Right lobe of liver (tissue), 4 donors: ENCODE data around the gene BICRA.

Source experiments
- POLR2A ChIP-seq: fragments of 450-650 bp; IDR thresholded peaks from one replicate; pipeline ENCODE4 v1.6.1; 2017; ENCODE audit warnings: antibody characterized with exemption, mild to moderate bottlenecking
- TF ChIP-seq, protein P1 (sequence below), 4 donors: fragments of 200-600 bp in 3 of 4; fragments of 450-650 bp in 1 of 4; IDR thresholded peaks; one replicate each; pipeline versions ENCODE4 v1.5.1 to v1.8.0; 2016 to 2022; ENCODE audit warnings: antibody characterized with exemption in 4 of 4, mild to moderate bottlenecking in 2 of 4
- donor health status: DM: no; HTN: no; CAD: no.
- donor health status: DM: no; HTN: no; CAD: no.
- donor health status: DM: no; HTN: yes; CAD: no.

- TF ChIP-seq, protein P1, sequence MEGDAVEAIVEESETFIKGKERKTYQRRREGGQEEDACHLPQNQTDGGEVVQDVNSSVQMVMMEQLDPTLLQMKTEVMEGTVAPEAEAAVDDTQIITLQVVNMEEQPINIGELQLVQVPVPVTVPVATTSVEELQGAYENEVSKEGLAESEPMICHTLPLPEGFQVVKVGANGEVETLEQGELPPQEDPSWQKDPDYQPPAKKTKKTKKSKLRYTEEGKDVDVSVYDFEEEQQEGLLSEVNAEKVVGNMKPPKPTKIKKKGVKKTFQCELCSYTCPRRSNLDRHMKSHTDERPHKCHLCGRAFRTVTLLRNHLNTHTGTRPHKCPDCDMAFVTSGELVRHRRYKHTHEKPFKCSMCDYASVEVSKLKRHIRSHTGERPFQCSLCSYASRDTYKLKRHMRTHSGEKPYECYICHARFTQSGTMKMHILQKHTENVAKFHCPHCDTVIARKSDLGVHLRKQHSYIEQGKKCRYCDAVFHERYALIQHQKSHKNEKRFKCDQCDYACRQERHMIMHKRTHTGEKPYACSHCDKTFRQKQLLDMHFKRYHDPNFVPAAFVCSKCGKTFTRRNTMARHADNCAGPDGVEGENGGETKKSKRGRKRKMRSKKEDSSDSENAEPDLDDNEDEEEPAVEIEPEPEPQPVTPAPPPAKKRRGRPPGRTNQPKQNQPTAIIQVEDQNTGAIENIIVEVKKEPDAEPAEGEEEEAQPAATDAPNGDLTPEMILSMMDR (IDR thresholded peaks at IDR 0.05): no peak
- TF ChIP-seq POLR2A: no peak
Observed at GRCh38 chr19:47702671-47703070, 93.7 kb downstream of the BICRA start.
